Measurements from ENCODE around the gene DSCAM.

- no peak for TF ChIP-seq POLR2A (IDR thresholded peaks at IDR 0.05)
- TF ChIP-seq CTCF (IDR thresholded peaks at IDR 0.05), result no peak
Measured at GRCh38 chr21:40595806-40596205, 251.2 kb downstream of the DSCAM start.
